ENCODE results near the gene ADGRA3. TPM values are rescaled to one million over a fixed set of nuclear protein-coding genes. Genes with fewer than 3 reads are reported as not detected.

ADGRA3 gene
- polyA plus RNA-seq, 1 experiment, result 36.0 TPM

DNA sequence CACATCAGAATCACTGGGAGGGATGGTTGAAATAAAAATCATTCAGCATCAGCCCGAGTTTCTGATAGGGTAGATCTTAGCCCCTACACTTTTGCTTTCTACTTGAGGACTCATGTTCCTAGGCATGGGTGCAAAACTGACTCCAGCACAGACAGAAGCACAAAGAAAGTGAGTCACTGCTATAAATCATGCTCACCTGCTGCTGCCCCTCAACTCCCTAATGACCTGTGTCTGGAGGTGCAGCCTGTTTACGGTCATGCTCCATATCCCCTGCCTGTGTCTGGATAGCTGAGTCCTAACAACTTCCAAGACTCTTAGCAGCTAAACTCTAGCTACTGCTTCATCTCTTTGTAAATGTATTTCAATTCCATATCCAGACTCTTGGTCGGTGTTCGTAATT, 57.8 kb downstream of the ADGRA3 start:
- no peaks in the 10 kb centered on the region for H3K27me3 ChIP-seq (ENCODE audit: control insufficient read depth, insufficient read depth, low read length)
- no peak overlapping the region for H3K27ac ChIP-seq (ENCODE audit: low read depth, low read length)
- ChIA-PET CTCF (interaction anchor here (1.4 kb wide), 1 partner anchor 149 kb away, joined by 3 read pairs; no protein-coding TSS in a partner anchor), POLR2A (no interaction called here)
- TF ChIP-seq, protein P1, sequence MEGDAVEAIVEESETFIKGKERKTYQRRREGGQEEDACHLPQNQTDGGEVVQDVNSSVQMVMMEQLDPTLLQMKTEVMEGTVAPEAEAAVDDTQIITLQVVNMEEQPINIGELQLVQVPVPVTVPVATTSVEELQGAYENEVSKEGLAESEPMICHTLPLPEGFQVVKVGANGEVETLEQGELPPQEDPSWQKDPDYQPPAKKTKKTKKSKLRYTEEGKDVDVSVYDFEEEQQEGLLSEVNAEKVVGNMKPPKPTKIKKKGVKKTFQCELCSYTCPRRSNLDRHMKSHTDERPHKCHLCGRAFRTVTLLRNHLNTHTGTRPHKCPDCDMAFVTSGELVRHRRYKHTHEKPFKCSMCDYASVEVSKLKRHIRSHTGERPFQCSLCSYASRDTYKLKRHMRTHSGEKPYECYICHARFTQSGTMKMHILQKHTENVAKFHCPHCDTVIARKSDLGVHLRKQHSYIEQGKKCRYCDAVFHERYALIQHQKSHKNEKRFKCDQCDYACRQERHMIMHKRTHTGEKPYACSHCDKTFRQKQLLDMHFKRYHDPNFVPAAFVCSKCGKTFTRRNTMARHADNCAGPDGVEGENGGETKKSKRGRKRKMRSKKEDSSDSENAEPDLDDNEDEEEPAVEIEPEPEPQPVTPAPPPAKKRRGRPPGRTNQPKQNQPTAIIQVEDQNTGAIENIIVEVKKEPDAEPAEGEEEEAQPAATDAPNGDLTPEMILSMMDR (IDR thresholded peaks at IDR 0.05; ENCODE audit: low read depth, low read length), result no peak
- DNase-seq (ENCODE audit: low read depth, low spot score), result no peak
- no peaks in the 10 kb centered on the region for H3K9me3 ChIP-seq (ENCODE audit: control insufficient read depth, insufficient read depth, low read length)
- H3K4me3 ChIP-seq (ENCODE audit: low read depth, low read length), result no peak overlapping the region

DNA sequence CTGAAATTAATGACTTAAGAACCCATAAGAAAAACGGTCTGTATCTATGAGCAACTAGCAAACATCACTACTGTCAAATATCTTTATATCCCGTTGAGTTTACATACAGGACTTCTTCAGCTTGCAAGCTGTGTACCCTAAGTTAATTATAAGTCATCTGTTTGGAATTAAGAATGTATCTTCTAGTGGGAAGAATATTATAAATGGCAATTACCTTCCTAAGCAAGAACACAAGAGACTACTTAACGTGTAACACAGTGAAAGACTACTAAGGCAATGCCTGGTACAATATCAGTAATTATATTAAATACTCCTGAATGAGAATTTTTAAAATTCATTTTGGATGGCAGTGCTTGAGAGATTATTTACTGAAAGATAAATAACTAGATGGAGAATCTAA, 58.5 kb downstream of the ADGRA3 start:
- TF ChIP-seq, protein P1 (IDR thresholded peaks at IDR 0.05; ENCODE audit: low read depth, low read length), result no peak
- CTCF ChIA-PET, result interaction anchor here (1.2 to 1.4 kb wide), 2 partner anchors 22 to 150 kb away, joined by 3 to 4 read pairs; no protein-coding TSS in a partner anchor
- Histone ChIP-seq H3K27me3 (ENCODE audit: control insufficient read depth, insufficient read depth, low read length) (no peaks in the 10 kb centered on the region), H3K9me3 (ENCODE audit: control insufficient read depth, insufficient read depth, low read length) (no peaks in the 10 kb centered on the region), H3K27ac (ENCODE audit: low read depth, low read length) (no peak overlapping the region), H3K4me3 (ENCODE audit: low read depth, low read length) (no peak overlapping the region)
- DNase-seq (ENCODE audit: low read depth, low spot score), result no peak
- POLR2A ChIA-PET, result no interaction called here

DNA sequence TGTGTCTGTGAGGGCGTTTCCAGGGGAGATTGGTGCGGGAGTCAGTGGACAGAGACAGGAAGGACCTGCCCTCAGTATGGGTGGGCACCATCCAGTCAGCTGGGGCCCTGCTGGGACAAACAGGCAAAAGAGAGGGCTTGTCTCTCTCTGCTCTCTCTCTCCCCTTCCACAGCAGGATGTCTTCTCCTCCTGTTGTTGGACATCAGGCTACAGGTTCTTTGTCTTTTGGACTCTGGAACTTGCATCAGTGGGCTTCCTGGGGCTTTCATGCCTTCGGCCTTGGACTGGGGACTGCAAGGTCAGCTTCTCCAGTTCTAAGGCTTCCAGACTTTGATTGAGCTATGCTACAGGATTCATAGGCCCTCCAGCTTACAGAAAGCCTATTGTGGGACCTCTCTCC, 59.6 kb downstream of the ADGRA3 start:
- Histone ChIP-seq H3K9me3 (ENCODE audit: control insufficient read depth, insufficient read depth, low read length) (no peaks in the 10 kb centered on the region), H3K4me3 (ENCODE audit: low read depth, low read length) (no peak overlapping the region), H3K27me3 (ENCODE audit: control insufficient read depth, insufficient read depth, low read length) (no peaks in the 10 kb centered on the region), H3K27ac (ENCODE audit: low read depth, low read length) (no peak overlapping the region)
- TF ChIP-seq, protein P1 (IDR thresholded peaks at IDR 0.05; ENCODE audit: low read depth, low read length), result no peak
- POLR2A ChIA-PET, result no interaction called here
- no peak for DNase-seq (ENCODE audit: low read depth, low spot score)
- CTCF ChIA-PET, result interaction anchor here (1.2 kb wide), 1 partner anchor 21 kb away, joined by 4 read pairs; no protein-coding TSS in a partner anchor

DNA sequence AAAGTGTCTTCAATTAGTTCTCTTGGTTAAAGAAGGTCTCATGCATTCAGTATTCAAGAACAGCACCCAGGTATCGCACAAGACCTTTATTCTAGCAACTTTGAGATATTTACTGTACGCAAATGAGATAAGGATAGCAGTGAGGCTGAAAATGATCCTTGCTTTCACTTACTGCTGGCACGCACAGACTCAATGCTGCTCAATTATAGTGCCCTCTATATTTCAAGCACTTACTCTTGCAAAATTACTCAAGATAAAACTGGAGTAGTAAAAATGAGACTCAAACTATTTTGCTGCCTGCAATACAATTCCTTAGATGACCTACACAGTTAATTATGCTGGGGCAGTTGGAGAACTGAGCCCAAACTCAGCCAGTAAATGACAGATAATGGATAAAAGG, 60.9 kb downstream of the ADGRA3 start:
- H3K27me3 ChIP-seq (ENCODE audit: control insufficient read depth, insufficient read depth, low read length), result no peaks in the 10 kb centered on the region
- CTCF ChIA-PET, result interaction anchor here (1.4 to 1.5 kb wide), 2 partner anchors 20 to 44 kb away, joined by 3 to 5 read pairs; no protein-coding TSS in a partner anchor
- H3K4me3 ChIP-seq (ENCODE audit: low read depth, low read length), result no peak overlapping the region
- H3K9me3 ChIP-seq (ENCODE audit: control insufficient read depth, insufficient read depth, low read length), result no peaks in the 10 kb centered on the region
- TF ChIP-seq, protein P1 (IDR thresholded peaks at IDR 0.05; ENCODE audit: low read depth, low read length), result no peak
- no peak for DNase-seq (ENCODE audit: low read depth, low spot score)
- POLR2A ChIA-PET, result no interaction called here
- H3K27ac ChIP-seq (ENCODE audit: low read depth, low read length), result no peak overlapping the region

DNA sequence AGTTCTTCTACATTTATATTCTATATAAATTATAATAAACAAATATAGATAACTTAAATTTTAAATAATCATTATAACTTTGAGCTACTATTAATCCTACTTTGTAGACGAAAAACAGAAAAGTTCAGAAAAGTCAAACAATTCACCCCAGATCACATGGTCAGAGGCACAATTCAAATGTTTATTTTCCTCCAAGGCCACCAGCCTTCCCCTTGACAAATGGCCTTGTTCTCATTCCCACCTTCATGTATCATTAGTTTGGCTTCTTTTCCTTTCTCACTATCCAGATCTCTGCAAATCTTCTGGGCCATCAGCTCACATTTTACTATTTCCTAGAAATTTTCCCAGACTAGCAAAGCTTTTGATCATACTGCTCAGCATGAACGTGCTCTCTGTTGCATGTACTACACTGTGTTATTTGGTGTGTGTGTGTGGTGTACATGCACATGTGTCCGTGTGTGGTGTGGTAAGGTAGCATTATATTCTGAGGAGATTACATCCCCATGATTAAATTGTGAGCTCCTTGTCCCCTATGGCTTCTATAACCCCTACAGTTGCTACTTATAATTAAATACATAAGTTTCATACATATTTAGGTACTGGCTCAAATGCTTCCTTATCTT, 61.5 kb downstream of the ADGRA3 start:
- no peaks in the 10 kb centered on the region for H3K27me3 ChIP-seq (ENCODE audit: control insufficient read depth, insufficient read depth, low read length)
- no peak overlapping the region for H3K27ac ChIP-seq (ENCODE audit: low read depth, low read length)
- H3K9me3 ChIP-seq (ENCODE audit: control insufficient read depth, insufficient read depth, low read length), result no peaks in the 10 kb centered on the region
- CTCF ChIA-PET, result interaction anchor here (1.2 to 1.5 kb wide), 3 partner anchors 20 to 65 kb away, joined by 3 to 5 read pairs (median 3); no protein-coding TSS in a partner anchor
- TF ChIP-seq, protein P1 (IDR thresholded peaks at IDR 0.05; ENCODE audit: low read depth, low read length), result no peak
- DNase-seq (ENCODE audit: low read depth, low spot score), result no peak
- no peak overlapping the region for H3K4me3 ChIP-seq (ENCODE audit: low read depth, low read length)
- POLR2A ChIA-PET, result no interaction called here

Measured in AG04450 (cell line).